Loucy (cell line): ENCODE measurements around the gene ADAMTS15.

ENCODE experiments used
- H2AFZ ChIP-seq: fragments of 200-600 bp; sonication (generic); 2 replicates; pipeline ENCODE4 v1.6.0; 2016; ENCODE audit warnings: antibody characterized with exemption, mild to moderate bottlenecking, low read length, moderate library complexity
- H3F3A ChIP-seq: fragments of 200-600 bp; 2 replicates; pipeline ENCODE4 v1.6.0; 2016; ENCODE audit warnings: antibody characterized with exemption, low read depth, mild to moderate bottlenecking
- H3K27me3 ChIP-seq: fragments of 200-600 bp; sonication (generic); 2 replicates; pipeline ENCODE4 v1.6.1; 2014; ENCODE audit warnings: low read length, mild to moderate bottlenecking; ENCODE audit not compliant: insufficient read depth, poor library complexity, severe bottlenecking
- H3K36me3 ChIP-seq: fragments of 200-600 bp; sonication (generic); 2 replicates; pipeline ENCODE4 v1.6.1; 2016; ENCODE audit warnings: low read length; ENCODE audit not compliant: insufficient read depth
- H3K4me1 ChIP-seq: fragments of 200-600 bp; sonication (generic); 2 replicates; pipeline ENCODE4 v1.5.1; 2014; ENCODE audit warnings: low read length, mild to moderate bottlenecking; ENCODE audit not compliant: insufficient read depth, poor library complexity, severe bottlenecking
- H3K4me2 ChIP-seq: fragments of 200-600 bp; sonication (generic); 2 replicates; pipeline ENCODE4 v1.6.0; 2014; ENCODE audit warnings: antibody characterized with exemption, low read length, low read depth, mild to moderate bottlenecking; ENCODE audit not compliant: poor library complexity, severe bottlenecking
- H3K4me3 ChIP-seq: fragments of 200-600 bp; sonication (generic); 2 replicates; pipeline ENCODE4 v1.5.1; 2014; ENCODE audit warnings: low read length, mild to moderate bottlenecking, mixed read lengths; ENCODE audit not compliant: poor library complexity, severe bottlenecking
- H3K79me2 ChIP-seq: fragments of 200-600 bp; sonication (generic); 2 replicates; pipeline ENCODE4 v1.6.1; 2014; ENCODE audit warnings: low read length; ENCODE audit not compliant: insufficient read depth
- H3K9ac ChIP-seq: fragments of 200-600 bp; sonication (generic); 2 replicates; pipeline ENCODE4 v1.6.0; 2014; ENCODE audit warnings: mild to moderate bottlenecking, low read depth, low read length, moderate library complexity; ENCODE audit not compliant: poor library complexity, severe bottlenecking
- H3K9me2 ChIP-seq: fragments of 200-600 bp; sonication (generic); replicated peaks from 2 replicates; pipeline ENCODE4 v1.6.1; 2016; ENCODE audit warnings: low read depth, low read length, mixed read lengths
- H3K9me3 ChIP-seq: fragments of 200-600 bp; sonication (generic); 2 replicates; pipeline ENCODE4 v1.6.1; 2014; ENCODE audit warnings: mild to moderate bottlenecking, antibody characterized with exemption, low read length, low read depth; ENCODE audit not compliant: insufficient read depth
- H4K20me1 ChIP-seq: fragments of 200-600 bp; sonication (generic); 2 replicates; pipeline ENCODE4 v1.6.0; 2014; ENCODE audit warnings: antibody characterized with exemption, low read length, mild to moderate bottlenecking; ENCODE audit not compliant: insufficient read depth, poor library complexity, severe bottlenecking
- EZH2phosphoT487 ChIP-seq: fragments of 200-600 bp; IDR thresholded peaks from 2 replicates; pipeline ENCODE4 v1.6.1; 2018; ENCODE audit warnings: antibody characterized with exemption, mild to moderate bottlenecking, moderate library complexity, borderline replicate concordance
- TF ChIP-seq, protein P1 (sequence below): fragments of 200-600 bp; sonication (generic); conservative IDR thresholded peaks from 2 replicates; pipeline ENCODE4 v1.5.1; 2014; ENCODE audit warnings: mild to moderate bottlenecking, antibody characterized with exemption, low read length

Gene ADAMTS15

GRCh38 chr11:130439876-130440275 lies 8.6 kb upstream of the ADAMTS15 start:
- no peaks in the 10 kb centered on the region; the same call in 1 of the 2 replicates for H3K9me3 ChIP-seq
- peak overlapping the region; percentile 54 for H3K4me2 ChIP-seq
- H3F3A ChIP-seq = no peaks in the 10 kb centered on the region
- TF ChIP-seq, protein P1, sequence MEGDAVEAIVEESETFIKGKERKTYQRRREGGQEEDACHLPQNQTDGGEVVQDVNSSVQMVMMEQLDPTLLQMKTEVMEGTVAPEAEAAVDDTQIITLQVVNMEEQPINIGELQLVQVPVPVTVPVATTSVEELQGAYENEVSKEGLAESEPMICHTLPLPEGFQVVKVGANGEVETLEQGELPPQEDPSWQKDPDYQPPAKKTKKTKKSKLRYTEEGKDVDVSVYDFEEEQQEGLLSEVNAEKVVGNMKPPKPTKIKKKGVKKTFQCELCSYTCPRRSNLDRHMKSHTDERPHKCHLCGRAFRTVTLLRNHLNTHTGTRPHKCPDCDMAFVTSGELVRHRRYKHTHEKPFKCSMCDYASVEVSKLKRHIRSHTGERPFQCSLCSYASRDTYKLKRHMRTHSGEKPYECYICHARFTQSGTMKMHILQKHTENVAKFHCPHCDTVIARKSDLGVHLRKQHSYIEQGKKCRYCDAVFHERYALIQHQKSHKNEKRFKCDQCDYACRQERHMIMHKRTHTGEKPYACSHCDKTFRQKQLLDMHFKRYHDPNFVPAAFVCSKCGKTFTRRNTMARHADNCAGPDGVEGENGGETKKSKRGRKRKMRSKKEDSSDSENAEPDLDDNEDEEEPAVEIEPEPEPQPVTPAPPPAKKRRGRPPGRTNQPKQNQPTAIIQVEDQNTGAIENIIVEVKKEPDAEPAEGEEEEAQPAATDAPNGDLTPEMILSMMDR = no peak
- no peak for TF ChIP-seq EZH2phosphoT487
- H3K79me2 ChIP-seq = no peaks in the 10 kb centered on the region
- H3K36me3 ChIP-seq = no peaks in the 10 kb centered on the region
- no peaks in the 10 kb centered on the region for H4K20me1 ChIP-seq
- peaks cover 37% of the 10 kb centered on the region for H3K4me1 ChIP-seq
- H3K9ac ChIP-seq = peak overlapping the region; percentile 46
- no peaks in the 10 kb centered on the region for H3K27me3 ChIP-seq
- 0 out of 2 replicates have a peak overlapping the region, but pooled peaks have one; percentile 0 for H2AFZ ChIP-seq
- peak overlapping the region; percentile 47 for H3K4me3 ChIP-seq
- no peaks in the 10 kb centered on the region for H3K9me2 ChIP-seq

GRCh38 chr11:130441719-130442118 lies 6.7 kb upstream of the ADAMTS15 start:
- no peaks in the 10 kb centered on the region for H3K9me2 ChIP-seq
- H3K79me2 ChIP-seq = no peaks in the 10 kb centered on the region
- no peak overlapping the region for H3K4me3 ChIP-seq
- no peaks in the 10 kb centered on the region for H3F3A ChIP-seq
- peaks cover 29% of the 10 kb centered on the region for H3K4me1 ChIP-seq
- H4K20me1 ChIP-seq = no peaks in the 10 kb centered on the region
- no peak overlapping the region for H3K9ac ChIP-seq
- H3K27me3 ChIP-seq = no peaks in the 10 kb centered on the region
- no peaks in the 10 kb centered on the region for H3K36me3 ChIP-seq
- no peaks in the 10 kb centered on the region; the same call in 1 of the 2 replicates for H3K9me3 ChIP-seq
- TF ChIP-seq, protein P1 = no peak
- TF ChIP-seq EZH2phosphoT487 = no peak
- no peak overlapping the region for H3K4me2 ChIP-seq
- no peak overlapping the region for H2AFZ ChIP-seq

DNA sequence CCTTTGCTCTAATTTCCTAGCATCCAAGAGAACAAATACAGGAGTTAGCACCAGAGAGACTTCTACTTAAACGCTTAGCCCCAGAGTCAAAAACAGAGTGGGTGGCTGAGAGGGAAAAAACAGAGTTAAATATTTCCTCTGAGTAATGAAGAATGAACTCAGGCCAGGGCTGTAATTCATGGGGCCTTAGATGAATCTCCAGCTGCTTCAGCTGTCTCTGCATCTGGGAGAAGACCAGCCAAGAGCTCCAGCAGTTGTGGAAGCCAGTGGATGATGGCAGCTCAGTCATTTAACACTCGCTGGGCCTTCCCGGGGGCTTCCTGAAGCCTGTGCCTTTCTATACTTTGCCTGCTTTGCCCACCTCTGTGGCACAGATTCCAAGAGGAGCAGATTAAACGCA lies 5.7 kb upstream of the ADAMTS15 start:
- Histone ChIP-seq H3K4me2 (no peak overlapping the region), H2AFZ (no peak overlapping the region), H3F3A (no peaks in the 10 kb centered on the region), H3K27me3 (no peaks in the 10 kb centered on the region), H3K9ac (no peak overlapping the region), H3K4me3 (no peak overlapping the region), H3K36me3 (no peaks in the 10 kb centered on the region), H4K20me1 (no peaks in the 10 kb centered on the region), H3K9me3 (no peaks in the 10 kb centered on the region; the same call in 1 of the 2 replicates), H3K4me1 (peaks cover 22% of the 10 kb centered on the region), H3K79me2 (no peaks in the 10 kb centered on the region), H3K9me2 (no peaks in the 10 kb centered on the region)
- TF ChIP-seq EZH2phosphoT487 = no peak
- TF ChIP-seq, protein P1 = no peak
